Lower leg skin (tissue), 4 donors: ENCODE data around the gene PTCD2. TPM values are rescaled to one million over a fixed set of nuclear protein-coding genes. Genes with fewer than 3 reads are reported as not detected.

ENCODE experiments used
- DNase-seq, 2 donors: peaks; one replicate each; pipeline ENCODE4 v3.0.0-alpha.2; 2019; ENCODE audit warnings: low spot score in 2 of 2
- H3K4me3 ChIP-seq: fragments of 200-600 bp; sonication (generic); 2 replicates; pipeline ENCODE4 v1.5.1; 2017; ENCODE audit warnings: mild to moderate bottlenecking, low read depth; ENCODE audit not compliant: poor library complexity, severe bottlenecking
- CTCF ChIP-seq, 3 donors: fragments of 450-650 bp; IDR thresholded peaks; one replicate each; pipeline ENCODE4 v1.5.1; 2016; ENCODE audit warnings: antibody characterized with exemption in 3 of 3, mild to moderate bottlenecking in 3 of 3, moderate library complexity in 2 of 3
- POLR2A ChIP-seq, 2 donors: fragments of 450-650 bp; IDR thresholded peaks; one replicate each; pipeline ENCODE4 v1.6.1; 2016 to 2017; ENCODE audit warnings: antibody characterized with exemption in 2 of 2, mild to moderate bottlenecking in 1 of 2, moderate library complexity in 1 of 2
- WGBS, 2 donors: methylation state at CpG; one replicate each; pipeline ENCODE4 v1.1.5; 2018; 5-methylcytosine and 5-hydroxymethylcytosine counted together
- intact Hi-C: fragments of 100-400 bp; cut with DNase I; formaldehyde crosslinking; loops from one replicate; pipeline ENCODE4 v1.15.0; 2023; ENCODE audit warnings: low total_unique reads
- total RNA-seq, 4 donors: library from RNA; depleted of rRNA; stranded (reverse); fragments of >200 nt; gene quantifications; one replicate each; pipeline ENCODE4 v1.1.0, GENCODE V29; 2016

The PTCD2 gene
- 10 to 100 TPM in 1 of 4 donors, 1 to 10 TPM in 3; 7.2 to 12.5 (median 7.9) TPM for total RNA-seq

- peak within 1 kb of the TSS; percentile 59 for H3K4me3 ChIP-seq
- DNase-seq = peak; percentile 96 to 99
- intact Hi-C loops = no loop called here
- WGBS, 2 donors = 0 to 1% methylated on average over 37 to 39 of the region's 40 CpGs
- TF ChIP-seq CTCF (IDR thresholded peaks at IDR 0.05) (no peak), POLR2A (IDR thresholded peaks at IDR 0.05) (no peak)
Observed at GRCh38 chr5:72319976-72320752, at the start of gene PTCD2, which contains the start of gene MRPS27. Gene PTCD2, plus strand, starts transcription at chr5:72320373. Its CDS starts 10 bp downstream, at chr5:72320383. Gene MRPS27, minus strand, starts transcription at chr5:72320240. Its CDS starts 19 bp downstream, at chr5:72320221.

- 78 to 79% methylated on average over 3 of the region's 3 CpGs for WGBS, 2 donors
- intact Hi-C loops = no loop called here
- no peak for DNase-seq
- no peak overlapping the region for H3K4me3 ChIP-seq
- TF ChIP-seq CTCF (IDR thresholded peaks at IDR 0.05) = no peak
- TF ChIP-seq POLR2A (IDR thresholded peaks at IDR 0.05) = no peak
Observed at GRCh38 chr5:72271702-72272101, 48.5 kb upstream of the PTCD2 start.

- no peak overlapping the region for H3K4me3 ChIP-seq
- no peak for TF ChIP-seq CTCF (IDR thresholded peaks at IDR 0.05)
- TF ChIP-seq POLR2A (IDR thresholded peaks at IDR 0.05) = no peak
- DNase-seq = no peak
- intact Hi-C loops = no loop called here
- 77 to 80% methylated on average over 4 of the region's 4 CpGs for WGBS, 2 donors
Observed at GRCh38 chr5:72272398-72272797, 47.8 kb upstream of the PTCD2 start.

- 89 to 94% methylated on average over 7 of the region's 7 CpGs for WGBS, 2 donors
- intact Hi-C loops = no loop called here
- TF ChIP-seq POLR2A (IDR thresholded peaks at IDR 0.05) (no peak), CTCF (IDR thresholded peaks at IDR 0.05) (no peak)
- DNase-seq = no peak
- H3K4me3 ChIP-seq = no peak overlapping the region
Observed at GRCh38 chr5:72273547-72273946, 46.6 kb upstream of the PTCD2 start.

GRCh38 chr5:72276219-72276752 lies 43.9 kb upstream of the PTCD2 start:
- TF ChIP-seq POLR2A (IDR thresholded peaks at IDR 0.05) = no peak
- TF ChIP-seq CTCF (IDR thresholded peaks at IDR 0.05) = no peak
- no peak for DNase-seq
- intact Hi-C loops = no loop called here
- WGBS, 2 donors = 95% methylated on average over 3 of the region's 3 CpGs
- H3K4me3 ChIP-seq = no peak overlapping the region
